K562 (cell line): Measurements from ENCODE around the gene TEX47. TPM values are rescaled to one million over a fixed set of nuclear protein-coding genes. Genes with fewer than 3 reads are reported as not detected.

Experiments used
- ATAC-seq: fragments of 200-7000 bp; cut with Tn5 transposase; 3 replicates; pipeline ENCODE4 v1.9.1; 2020; ENCODE audit warnings: moderate library complexity
- BruUV-seq: library from RNA; stranded (reverse); fragments of 400-500 nt; replicated peaks from 2 replicates; lab custom pipeline; 2021; lab: Mats Ljungman, UMichigan
- CTCF ChIA-PET: fragments of 300-600 bp; formaldehyde crosslinking; extraction: SDS; loops from one replicate; lab custom pipeline; 2021; ENCODE audit warnings: low intra/inter-chr PET ratio; lab: Yijun Ruan, JAX
- POLR2A ChIA-PET: fragments of 300-600, 350-650 bp; sonication (Branson Sonifier 250); formaldehyde crosslinking; extraction: SDS; loops from one replicate; lab custom pipeline; 2021; ENCODE audit warnings: antibody characterized with exemption, inconsistent platforms; lab: Yijun Ruan, JAX
- DNase-seq, 4 experiments: peaks; one replicate each; pipeline versions ENCODE4 v3.0.0 to v3.0.0-alpha.2; 2011 to 2018; ENCODE audit warnings: low spot score in 3 of 4, mixed read lengths in 3 of 4; ENCODE audit errors: extremely low read depth in 1 of 4
- FAIRE-seq: peaks from 2 replicates; lab custom pipeline; 2011; peaks lifted over from hg19 to GRCh38; lab: Jason Lieb, UNC
- H2AFZ ChIP-seq: 2 replicates; pipeline ENCODE4 v1.6.0; 2011; ENCODE audit warnings: low read depth, low read length, control low read depth, inconsistent platforms
- H3K27ac ChIP-seq: fragments of 200-600 bp; 3 replicates; pipeline ENCODE4 v1.8.0; 2011; ENCODE audit warnings: low read depth, mild to moderate bottlenecking, control low read depth, inconsistent platforms, low read length, moderate library complexity, mixed read lengths; ENCODE audit errors: extremely low read depth
- H3K27me3 ChIP-seq, 2 experiments: fragments of 300-600 bp in 1 of 2; 2 replicates in 1 of 2; 3 replicates in 1 of 2; pipeline versions ENCODE4 v1.6.0 to v1.8.0; 2011; ENCODE audit warnings: inconsistent platforms in 2 of 2, low read length in 2 of 2, mild to moderate bottlenecking in 1 of 2, mixed read lengths in 1 of 2, moderate library complexity in 1 of 2; ENCODE audit not compliant: control insufficient read depth in 2 of 2, insufficient read depth in 2 of 2
- H3K36me3 ChIP-seq: fragments of 300-600 bp; 3 replicates; pipeline ENCODE4 v1.8.0; 2011; ENCODE audit warnings: mild to moderate bottlenecking, low read length, inconsistent platforms; ENCODE audit not compliant: control insufficient read depth, insufficient read depth
- H3K4me1 ChIP-seq, 2 experiments: fragments of 200-600 bp in 1 of 2; replicated peaks in 1 of 2; 2 replicates in 1 of 2; 3 replicates in 1 of 2; pipeline versions ENCODE4 v1.5.1 to v1.8.0; 2011; ENCODE audit warnings: inconsistent platforms in 2 of 2, low read length in 2 of 2, mild to moderate bottlenecking in 1 of 2, mixed read lengths in 1 of 2, moderate library complexity in 1 of 2; ENCODE audit not compliant: control insufficient read depth in 2 of 2, insufficient read depth in 2 of 2
- H3K4me2 ChIP-seq: 2 replicates; pipeline ENCODE4 v1.6.1; 2011; ENCODE audit warnings: low read length, control low read depth, inconsistent platforms, mixed read lengths; ENCODE audit not compliant: insufficient read depth
- H3K4me3 ChIP-seq: fragments of 200-600 bp; sonication (generic), shearing (Covaris generic); 2 replicates; pipeline ENCODE4 v1.5.1; 2016; ENCODE audit warnings: control low read depth, inconsistent platforms
- H3K79me2 ChIP-seq: fragments of 200-600 bp; 3 replicates; pipeline ENCODE4 v1.8.0; 2011; ENCODE audit warnings: low read length, inconsistent platforms; ENCODE audit not compliant: control insufficient read depth, insufficient read depth
- H3K9ac ChIP-seq, 2 experiments: 2 replicates each; pipeline versions ENCODE4 v1.6.0 to v1.6.1; 2011; ENCODE audit warnings: low read depth in 2 of 2, low read length in 2 of 2, control low read depth in 1 of 2, inconsistent platforms in 1 of 2, mild to moderate bottlenecking in 1 of 2, mixed read lengths in 1 of 2; ENCODE audit not compliant: insufficient read depth in 1 of 2
- H3K9me1 ChIP-seq: one replicate; pipeline ENCODE4 v1.6.0; 2011; ENCODE audit warnings: inconsistent platforms, mild to moderate bottlenecking, low read length, moderate library complexity; ENCODE audit not compliant: control insufficient read depth, insufficient read depth
- H3K9me3 ChIP-seq: replicated peaks from 2 replicates; pipeline ENCODE4 v1.5.1; 2011; ENCODE audit warnings: low read depth, low read length, inconsistent platforms; ENCODE audit not compliant: control insufficient read depth, insufficient read depth
- H4K20me1 ChIP-seq: replicated peaks from 2 replicates; pipeline ENCODE4 v1.6.1; 2011; ENCODE audit warnings: low read length, inconsistent platforms, mixed read lengths; ENCODE audit not compliant: control insufficient read depth, insufficient read depth
- BRF1 ChIP-seq: IDR thresholded peaks from 3 replicates; pipeline ENCODE4 v1.6.1; 2011; ENCODE audit warnings: borderline replicate concordance, mild to moderate bottlenecking; ENCODE audit not compliant: insufficient read length; ENCODE audit errors: extremely low read depth
- CBX2 ChIP-seq: fragments of 200-600 bp; sonication (generic); IDR thresholded peaks from one replicate; pipeline ENCODE4 v1.6.1; 2012; ENCODE audit warnings: mild to moderate bottlenecking, low read length, inconsistent platforms; ENCODE audit not compliant: insufficient read depth, poor library complexity, severe bottlenecking
- DDX20 ChIP-seq: fragments of 450-650 bp; IDR thresholded peaks from 2 replicates; pipeline ENCODE4 v1.6.1; 2016; ENCODE audit warnings: missing genetic modification characterization, low read depth, mild to moderate bottlenecking, missing compliant biosample characterization, moderate library complexity
- ELF1 ChIP-seq: fragments of 200-800 bp; sonication (Bioruptor generic); IDR thresholded peaks from 2 replicates; pipeline ENCODE4 v1.6.1; 2016; ENCODE audit warnings: missing genetic modification characterization, missing compliant biosample characterization
- HDAC8 ChIP-seq: fragments of 450-650 bp; IDR thresholded peaks from 2 replicates; pipeline ENCODE4 v1.6.1; 2016; ENCODE audit warnings: mild to moderate bottlenecking, missing genetic modification characterization, moderate library complexity, missing compliant biosample characterization
- MEIS2 ChIP-seq: fragments of 450-650 bp; IDR thresholded peaks from 2 replicates; pipeline ENCODE4 v1.6.1; 2014; ENCODE audit warnings: mild to moderate bottlenecking; ENCODE audit not compliant: partially characterized antibody
- MYC ChIP-seq, 2 experiments: fragments of 250-450 bp in 1 of 2; sonication (Bioruptor Pico) in 1 of 2; IDR thresholded peaks; 2 replicates each; pipeline versions ENCODE4 v1.5.1 to v1.6.1; 2012 to 2021; ENCODE audit warnings: low read depth in 2 of 2, borderline replicate concordance in 1 of 2, improper control_type of control experiment in 1 of 2, low read length in 1 of 2, mild to moderate bottlenecking in 1 of 2, moderate library complexity in 1 of 2
- NCOR1 ChIP-seq: fragments of 450-650 bp; IDR thresholded peaks from 2 replicates; pipeline ENCODE4 v1.6.1; 2016; ENCODE audit warnings: mild to moderate bottlenecking, moderate library complexity
- RBM39 ChIP-seq: fragments of 200-400 bp; formaldehyde crosslinking; optimal IDR thresholded peaks from 2 replicates; pipeline ENCODE3; 2018; ENCODE audit warnings: low read depth, low read length
- SAFB ChIP-seq: fragments of 200-400 bp; formaldehyde crosslinking; IDR thresholded peaks from 2 replicates; pipeline ENCODE4 v1.6.1; 2017; ENCODE audit warnings: low read depth, low read length, borderline replicate concordance
- SMAD3 ChIP-seq: fragments of 450-650 bp; formaldehyde crosslinking; conservative IDR thresholded peaks from 2 replicates; pipeline ENCODE4 v1.4.0; 2020; ENCODE audit warnings: mild to moderate bottlenecking
- SMARCC2 ChIP-seq: fragments of 450-650 bp; IDR thresholded peaks from 2 replicates; pipeline ENCODE4 v1.6.1; 2017; ENCODE audit warnings: antibody characterized with exemption, moderate library complexity, mild to moderate bottlenecking, low read depth
- TAF9B ChIP-seq: fragments of 450-650 bp; IDR thresholded peaks from 2 replicates; pipeline ENCODE4 v1.6.1; 2018; ENCODE audit warnings: mild to moderate bottlenecking; ENCODE audit not compliant: partially characterized antibody
- TBL1XR1 ChIP-seq, 2 experiments: IDR thresholded peaks; 2 replicates each; pipeline ENCODE4 v1.6.1; 2012; ENCODE audit warnings: improper control_type of control experiment in 2 of 2, low read length in 2 of 2, mild to moderate bottlenecking in 1 of 2
- ZC3H4 ChIP-seq: sonication (generic); formaldehyde crosslinking; IDR thresholded peaks from 2 replicates; pipeline ENCODE4 v1.9.0; 2021; ENCODE audit warnings: missing genetic modification reagents, borderline replicate concordance
- ZNF174 ChIP-seq: fragments of 250-450 bp; sonication (Bioruptor Pico); IDR thresholded peaks from 2 replicates; pipeline ENCODE4 v1.4.0; 2020; ENCODE audit warnings: mild to moderate bottlenecking
- ZNF436 ChIP-seq: fragments of 250-450, 450-650 bp; sonication (Bioruptor Pico); formaldehyde crosslinking; IDR thresholded peaks from 2 replicates; pipeline ENCODE4 v1.7.0; 2020; ENCODE audit warnings: mild to moderate bottlenecking
- in situ Hi-C: fragments of 300-500 bp; cut with MboI; formaldehyde crosslinking; loops from 4 replicates; pipeline ENCODE4 v1.15.0; 2018; ENCODE audit warnings: inconsistent platforms, mixed read lengths
- intact Hi-C: fragments of 100-400 bp; cut with micrococcal nuclease; formaldehyde crosslinking; loops from 2 replicates; pipeline ENCODE4 v1.14.2; 2022
- polyA plus RNA-seq, 8 experiments: library from polyadenylated mRNA; depleted of rRNA in 4 of 8; stranded (reverse) in 5 of 8; unstranded in 3 of 8; fragments of >200 nt; fragmentation: Nextera tagmentation in 2 of 8; fragmentation: Illumina TruSeq in 1 of 8; extraction: Ambion mirVana in 2 of 8; extraction: Trizol in 1 of 8; gene quantifications; 2 replicates each; pipeline versions ENCODE4 v1.2.1 to v1.2.3, GENCODE V29; 2011 to 2014; ENCODE audit warnings: inconsistent platforms in 1 of 8, missing spikeins in 1 of 8
- total RNA-seq, 7 experiments: library from RNA; depleted of rRNA in 6 of 7; stranded (reverse); fragments of >200 nt in 6 of 7; fragmentation: Illumina TruSeq in 2 of 7; extraction: Trizol in 2 of 7; gene quantifications; 2 replicates each; pipeline versions ENCODE4 v1.2.1 to v1.2.3, GENCODE V29; 2011 to 2021; ENCODE audit warnings: low replicate concordance in 1 of 7
- TF ChIP-seq, protein P1 (sequence below): sonication (generic); formaldehyde crosslinking; IDR thresholded peaks from 2 replicates; pipeline ENCODE4 v1.8.1; 2023; ENCODE audit warnings: mild to moderate bottlenecking, missing genetic modification reagents
- TF ChIP-seq, protein P2 (sequence below): IDR thresholded peaks from 2 replicates; pipeline ENCODE4 v1.6.1; 2011; ENCODE audit not compliant: insufficient read length; ENCODE audit errors: extremely low read depth

Gene TEX47
- total and polyA plus RNA-seq, 9 of the 15 experiments (the other 6 are each of a cell fraction or from before 2014, with no cell fraction given) = not detected

DNA sequence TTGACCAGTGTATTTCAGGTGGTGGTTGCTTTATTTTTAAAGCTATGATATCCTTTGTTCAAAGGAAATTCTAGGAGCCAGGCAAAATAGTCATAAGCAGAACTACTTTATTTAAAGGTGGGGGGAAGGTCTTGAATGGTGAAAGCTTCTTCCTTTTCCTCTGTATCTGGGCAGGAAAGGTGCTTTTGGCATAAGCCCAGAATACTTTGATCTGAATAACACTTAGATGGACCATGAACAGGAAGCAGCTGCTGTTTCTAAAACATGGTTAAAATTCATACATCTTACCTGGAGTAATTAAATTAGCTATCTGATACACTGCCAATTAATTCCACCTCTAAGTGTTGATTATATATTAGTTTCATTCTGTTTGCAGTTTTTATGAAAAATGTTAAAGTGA lies 22.8 kb downstream of the TEX47 start:
- Histone ChIP-seq H4K20me1 (no peaks in the 10 kb centered on the region), H3K9me1 (no peaks in the 10 kb centered on the region), H3K4me2 (no peak overlapping the region), H3K27ac (no peak overlapping the region), H3K36me3 (no peaks in the 10 kb centered on the region), H3K4me3 (no peak overlapping the region), H3K79me2 (no peaks in the 10 kb centered on the region), H3K4me1 (no peaks in the 10 kb centered on the region), H2AFZ (no peak overlapping the region), H3K27me3 (no peaks in the 10 kb centered on the region), H3K9ac (no peak overlapping the region), H3K9me3 (no peaks in the 10 kb centered on the region)
- in situ Hi-C loops = no loop called here
- intact Hi-C loops = no loop called here
- FAIRE-seq (no peak), DNase-seq (no peak), ATAC-seq (no peak)
- no TSS peak for BruUV-seq
- TF ChIP-seq MYC (IDR thresholded peaks at IDR 0.05; ENCODE audit: low read depth, low read length) (no peak), MYC (CRISPR knock-in tag; IDR thresholded peaks at IDR 0.05; ENCODE audit: borderline replicate concordance, low read depth) (no peak), MEIS2 (no peak), ZNF436 (CRISPR knock-in tag) (no peak), HDAC8 (tag) (no peak), SAFB (no peak), ELF1 (no peak), DDX20 (tag) (no peak), ZNF174 (CRISPR knock-in tag) (no peak), TBL1XR1 (IDR thresholded peaks at IDR 0.05; ENCODE audit: low read length in 2 of 2) (no peak), ZC3H4 (CRISPR knock-in tag) (no peak), SMARCC2 (no peak), TAF9B (no peak), BRF1 (no peak), NCOR1 (no peak), RBM39 (no peak), CBX2 (no peak), SMAD3 (no peak)
- TF ChIP-seq, protein P1, sequence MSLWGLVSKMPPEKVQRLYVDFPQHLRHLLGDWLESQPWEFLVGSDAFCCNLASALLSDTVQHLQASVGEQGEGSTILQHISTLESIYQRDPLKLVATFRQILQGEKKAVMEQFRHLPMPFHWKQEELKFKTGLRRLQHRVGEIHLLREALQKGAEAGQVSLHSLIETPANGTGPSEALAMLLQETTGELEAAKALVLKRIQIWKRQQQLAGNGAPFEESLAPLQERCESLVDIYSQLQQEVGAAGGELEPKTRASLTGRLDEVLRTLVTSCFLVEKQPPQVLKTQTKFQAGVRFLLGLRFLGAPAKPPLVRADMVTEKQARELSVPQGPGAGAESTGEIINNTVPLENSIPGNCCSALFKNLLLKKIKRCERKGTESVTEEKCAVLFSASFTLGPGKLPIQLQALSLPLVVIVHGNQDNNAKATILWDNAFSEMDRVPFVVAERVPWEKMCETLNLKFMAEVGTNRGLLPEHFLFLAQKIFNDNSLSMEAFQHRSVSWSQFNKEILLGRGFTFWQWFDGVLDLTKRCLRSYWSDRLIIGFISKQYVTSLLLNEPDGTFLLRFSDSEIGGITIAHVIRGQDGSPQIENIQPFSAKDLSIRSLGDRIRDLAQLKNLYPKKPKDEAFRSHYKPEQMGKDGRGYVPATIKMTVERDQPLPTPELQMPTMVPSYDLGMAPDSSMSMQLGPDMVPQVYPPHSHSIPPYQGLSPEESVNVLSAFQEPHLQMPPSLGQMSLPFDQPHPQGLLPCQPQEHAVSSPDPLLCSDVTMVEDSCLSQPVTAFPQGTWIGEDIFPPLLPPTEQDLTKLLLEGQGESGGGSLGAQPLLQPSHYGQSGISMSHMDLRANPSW (CRISPR knock-in tag) = no peak
- TF ChIP-seq, protein P2, sequence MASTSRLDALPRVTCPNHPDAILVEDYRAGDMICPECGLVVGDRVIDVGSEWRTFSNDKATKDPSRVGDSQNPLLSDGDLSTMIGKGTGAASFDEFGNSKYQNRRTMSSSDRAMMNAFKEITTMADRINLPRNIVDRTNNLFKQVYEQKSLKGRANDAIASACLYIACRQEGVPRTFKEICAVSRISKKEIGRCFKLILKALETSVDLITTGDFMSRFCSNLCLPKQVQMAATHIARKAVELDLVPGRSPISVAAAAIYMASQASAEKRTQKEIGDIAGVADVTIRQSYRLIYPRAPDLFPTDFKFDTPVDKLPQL = no peak
- ChIA-PET POLR2A (no interaction called here), CTCF (no interaction called here)
